HL-60/S4 treated with phorbol 12-myristate 13-acetate at 8.2 ng/mL for 4 days and 3 days (cell line): ENCODE measurements around the gene IFT81.
"Not testable (repeated sequence)": the region's sequence is repeated elsewhere in the genome, so short reads cannot be mapped to it uniquely, and the experiment has no call there.

Experiments
- in situ Hi-C: fragments of 300-500 bp; cut with MboI; formaldehyde crosslinking; loops from 2 replicates; pipeline ENCODE4 v1.15.0; 2022; ENCODE audit warnings: low sequenced_read_pairs

The IFT81 gene

GRCh38 chr12:110234755-110235154, 110.6 kb downstream of the IFT81 start:
- in situ Hi-C loops, result no loop called here

- in situ Hi-C loops, result no loop called here
These were observed 111.2 kb downstream of the IFT81 start for GRCh38 chr12:110235383-110235782.

GRCh38 chr12:110243227-110243626, 119.1 kb downstream of the IFT81 start:
- in situ Hi-C loops, result no loop called here

GRCh38 chr12:110244372-110244771, 120.2 kb downstream of the IFT81 start:
- in situ Hi-C loops, result no loop called here

- in situ Hi-C loops, result no loop called here
These were observed 120.7 kb downstream of the IFT81 start for GRCh38 chr12:110244829-110245228.

GRCh38 chr12:110245369-110245772, 121.2 kb downstream of the IFT81 start:
- in situ Hi-C loops, result no loop called here

GRCh38 chr12:110246636-110247339, 122.6 kb downstream of the IFT81 start:
- in situ Hi-C loops, result no loop called here

GRCh38 chr12:110247340-110248095, 123.4 kb downstream of the IFT81 start:
- in situ Hi-C loops, result no loop called here

- in situ Hi-C loops, result no loop called here
These were observed 123.9 kb downstream of the IFT81 start for GRCh38 chr12:110248096-110248447.

GRCh38 chr12:110249105-110249504, 124.9 kb downstream of the IFT81 start:
- in situ Hi-C loops, result no loop called here

GRCh38 chr12:110249716-110250225, 125.6 kb downstream of the IFT81 start:
- in situ Hi-C loops, result no loop called here

- in situ Hi-C loops, result no loop called here
These were observed 127.2 kb downstream of the IFT81 start for GRCh38 chr12:110251381-110251780.

- in situ Hi-C loops, result no loop called here
These were observed 128.6 kb downstream of the IFT81 start for GRCh38 chr12:110252716-110253115.

GRCh38 chr12:110253176-110253575, 129.0 kb downstream of the IFT81 start:
- in situ Hi-C loops, result no loop called here

GRCh38 chr12:110254971-110255540, 130.9 kb downstream of the IFT81 start:
- in situ Hi-C loops, result no loop called here

- in situ Hi-C loops, result not testable (repeated sequence)
These were observed 131.8 kb downstream of the IFT81 start for GRCh38 chr12:110255890-110256456.

GRCh38 chr12:110256780-110257431, 132.7 kb downstream of the IFT81 start:
- in situ Hi-C loops, result no loop called here

GRCh38 chr12:110258466-110258865, 134.3 kb downstream of the IFT81 start:
- in situ Hi-C loops, result no loop called here

- in situ Hi-C loops, result no loop called here
These were observed 138.6 kb downstream of the IFT81 start for GRCh38 chr12:110262442-110263388.

- in situ Hi-C loops, result no loop called here
These were observed 142.3 kb downstream of the IFT81 start for GRCh38 chr12:110266381-110266960.
